Measurements from ENCODE around the gene AUNIP.

Gene AUNIP

GRCh38 chr1:25809283-25809926 is 49.9 kb downstream of the AUNIP start:
- DNase-seq (ENCODE audit: low read depth) = no peak

GRCh38 chr1:25808481-25809244 is 50.6 kb downstream of the AUNIP start:
- no peak for DNase-seq (ENCODE audit: low read depth)

- no peak for DNase-seq (ENCODE audit: low read depth)
Measured at GRCh38 chr1:25807480-25808390, 51.5 kb downstream of the AUNIP start.

GRCh38 chr1:25806418-25806817 is 52.8 kb downstream of the AUNIP start:
- no peak for DNase-seq (ENCODE audit: low read depth)

- DNase-seq (ENCODE audit: low read depth) = no peak
Measured at GRCh38 chr1:25805863-25806225, 53.4 kb downstream of the AUNIP start.

- DNase-seq (ENCODE audit: low read depth) = no peak
Measured at GRCh38 chr1:25804964-25805862, 54.0 kb downstream of the AUNIP start.

GRCh38 chr1:25804244-25804963 is 54.9 kb downstream of the AUNIP start:
- DNase-seq (ENCODE audit: low read depth) = no peak

GRCh38 chr1:25803368-25803767 is 55.9 kb downstream of the AUNIP start:
- no peak for DNase-seq (ENCODE audit: low read depth)

GRCh38 chr1:25802915-25803314 is 56.3 kb downstream of the AUNIP start:
- no peak for DNase-seq (ENCODE audit: low read depth)

GRCh38 chr1:25800703-25801377 is 58.4 kb downstream of the AUNIP start:
- peak; percentile 18 for DNase-seq (ENCODE audit: low read depth)

GRCh38 chr1:25799935-25800702 is 59.1 kb downstream of the AUNIP start, which contains the start of gene SELENON:
SELENON (plus strand) TSS chr1:25800193; CDS start chr1:25800231, 38 bp downstream.
- peak; percentile 60 for DNase-seq (ENCODE audit: low read depth)

- no peak for DNase-seq (ENCODE audit: low read depth)
Measured at GRCh38 chr1:25799352-25799934, 59.8 kb downstream of the AUNIP start.

GRCh38 chr1:25798666-25799351 is 60.4 kb downstream of the AUNIP start:
- DNase-seq (ENCODE audit: low read depth) = no peak

- peak; percentile 32 for DNase-seq (ENCODE audit: low read depth)
Measured at GRCh38 chr1:25797939-25798338, 61.3 kb downstream of the AUNIP start.

- DNase-seq (ENCODE audit: low read depth) = peak; percentile 74
Measured at GRCh38 chr1:25796811-25797458, 62.3 kb downstream of the AUNIP start.

GRCh38 chr1:25795946-25796810 is 63.1 kb downstream of the AUNIP start:
- DNase-seq (ENCODE audit: low read depth) = no peak

- DNase-seq (ENCODE audit: low read depth) = no peak
Measured at GRCh38 chr1:25795211-25795610, 64.0 kb downstream of the AUNIP start.
